ENCODE data around the gene VMO1.

Gene VMO1

DNA sequence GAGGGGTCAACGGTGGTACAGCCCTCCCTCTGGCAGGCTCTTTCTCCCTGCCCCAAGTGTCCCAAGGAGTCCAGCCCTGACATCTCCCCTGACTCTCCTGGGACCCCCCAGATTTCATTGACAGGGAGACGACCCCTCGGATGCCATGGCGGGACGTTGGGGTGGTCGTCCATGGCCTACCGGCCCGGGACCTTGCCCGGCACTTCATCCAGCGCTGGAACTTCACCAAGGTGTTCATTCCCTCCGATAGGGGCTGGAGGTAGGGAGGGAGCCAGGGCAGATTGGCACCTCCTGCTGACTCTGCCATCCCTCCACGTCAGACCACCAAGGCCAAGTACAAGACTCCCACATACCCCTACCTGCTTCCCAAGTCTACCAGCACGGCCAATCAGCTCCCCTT lies 30.7 kb upstream of the VMO1 start:
- no peak overlapping the region for H3K9ac ChIP-seq
- no peaks in the 10 kb centered on the region for H3K27me3 ChIP-seq (ENCODE audit: insufficient read depth, low read depth)
- H3K79me2 ChIP-seq (ENCODE audit: insufficient read depth, low read depth), result no peaks in the 10 kb centered on the region
- no peaks in the 10 kb centered on the region for H3K36me3 ChIP-seq (ENCODE audit: insufficient read depth)
- no peak overlapping the region for H2AFZ ChIP-seq (ENCODE audit: low read depth)
- H3K4me1 ChIP-seq (ENCODE audit: low read depth, poor library complexity, severe bottlenecking), result no peaks in the 10 kb centered on the region
- no peak overlapping the region for H3K27ac ChIP-seq
- no peak overlapping the region for H3K4me3 ChIP-seq (IDR thresholded peaks at IDR 0.05; ENCODE audit: insufficient read depth, low read depth, low read length)
- TF ChIP-seq, protein P1, sequence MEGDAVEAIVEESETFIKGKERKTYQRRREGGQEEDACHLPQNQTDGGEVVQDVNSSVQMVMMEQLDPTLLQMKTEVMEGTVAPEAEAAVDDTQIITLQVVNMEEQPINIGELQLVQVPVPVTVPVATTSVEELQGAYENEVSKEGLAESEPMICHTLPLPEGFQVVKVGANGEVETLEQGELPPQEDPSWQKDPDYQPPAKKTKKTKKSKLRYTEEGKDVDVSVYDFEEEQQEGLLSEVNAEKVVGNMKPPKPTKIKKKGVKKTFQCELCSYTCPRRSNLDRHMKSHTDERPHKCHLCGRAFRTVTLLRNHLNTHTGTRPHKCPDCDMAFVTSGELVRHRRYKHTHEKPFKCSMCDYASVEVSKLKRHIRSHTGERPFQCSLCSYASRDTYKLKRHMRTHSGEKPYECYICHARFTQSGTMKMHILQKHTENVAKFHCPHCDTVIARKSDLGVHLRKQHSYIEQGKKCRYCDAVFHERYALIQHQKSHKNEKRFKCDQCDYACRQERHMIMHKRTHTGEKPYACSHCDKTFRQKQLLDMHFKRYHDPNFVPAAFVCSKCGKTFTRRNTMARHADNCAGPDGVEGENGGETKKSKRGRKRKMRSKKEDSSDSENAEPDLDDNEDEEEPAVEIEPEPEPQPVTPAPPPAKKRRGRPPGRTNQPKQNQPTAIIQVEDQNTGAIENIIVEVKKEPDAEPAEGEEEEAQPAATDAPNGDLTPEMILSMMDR (conservative IDR thresholded peaks at IDR 0.05; ENCODE audit: low read depth, low read length), result no peak
- no peak overlapping the region for H3K4me2 ChIP-seq
- no peaks in the 10 kb centered on the region for H4K20me1 ChIP-seq (ENCODE audit: insufficient read depth)

DNA sequence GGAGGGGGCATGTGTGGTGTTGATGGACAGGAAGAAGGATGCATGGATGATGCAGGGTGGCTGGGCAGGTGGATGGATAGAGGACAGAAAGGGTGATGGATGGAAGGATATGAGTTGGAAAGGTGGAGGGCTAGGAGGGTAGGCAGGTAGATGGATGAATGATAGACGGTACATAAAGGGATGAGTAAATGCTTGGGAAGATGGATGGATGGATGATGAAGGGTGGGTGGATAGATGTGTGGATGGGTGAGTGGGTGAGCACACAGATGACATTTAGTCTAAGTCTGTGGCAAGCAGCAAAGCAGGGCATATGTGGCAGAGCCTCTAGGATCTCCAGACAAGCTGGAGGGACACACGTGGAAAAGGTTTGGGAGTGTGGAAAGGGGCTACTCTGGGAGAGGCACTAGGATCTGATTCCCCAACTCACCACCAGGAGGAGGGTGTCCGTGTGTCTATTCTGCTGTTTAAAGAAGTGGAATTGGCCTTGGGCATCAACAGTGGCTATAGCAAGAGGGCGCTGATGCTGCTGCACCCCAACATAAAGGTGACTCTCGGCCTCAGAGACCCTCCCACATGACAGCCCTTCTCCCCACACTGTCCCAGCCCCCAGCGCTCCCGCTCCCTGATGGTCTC lies 29.0 kb upstream of the VMO1 start:
- Histone ChIP-seq H2AFZ (ENCODE audit: low read depth) (no peak overlapping the region), H3K27me3 (ENCODE audit: insufficient read depth, low read depth) (no peaks in the 10 kb centered on the region), H3K9ac (no peak overlapping the region), H3K27ac (no peak overlapping the region), H3K79me2 (ENCODE audit: insufficient read depth, low read depth) (no peaks in the 10 kb centered on the region), H3K4me3 (IDR thresholded peaks at IDR 0.05; ENCODE audit: insufficient read depth, low read depth, low read length) (no peak overlapping the region), H3K4me2 (no peak overlapping the region), H4K20me1 (ENCODE audit: insufficient read depth) (no peaks in the 10 kb centered on the region), H3K4me1 (ENCODE audit: low read depth, poor library complexity, severe bottlenecking) (no peaks in the 10 kb centered on the region), H3K36me3 (ENCODE audit: insufficient read depth) (no peaks in the 10 kb centered on the region)
- TF ChIP-seq, protein P1 (conservative IDR thresholded peaks at IDR 0.05; ENCODE audit: low read depth, low read length), result no peak

DNA sequence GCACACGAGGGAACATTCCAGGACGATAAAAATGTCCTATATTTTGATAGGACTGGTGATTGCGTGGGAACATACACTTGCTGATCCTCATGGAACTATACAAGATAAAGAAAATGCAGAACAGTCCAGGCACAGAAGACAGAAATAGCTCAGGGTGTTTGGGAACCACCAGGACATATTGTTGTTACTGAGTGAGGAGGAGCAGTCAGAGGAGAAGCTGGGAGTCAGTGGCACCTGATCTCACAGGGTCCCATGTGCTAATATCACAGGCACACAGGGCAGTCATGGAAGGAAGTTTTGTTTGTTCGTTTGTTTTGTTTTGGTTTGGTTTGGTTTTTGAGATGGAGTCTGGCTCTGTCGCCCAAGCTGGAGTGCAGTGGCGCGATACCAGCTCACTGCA lies 26.5 kb upstream of the VMO1 start:
- TF ChIP-seq, protein P1 (conservative IDR thresholded peaks at IDR 0.05; ENCODE audit: low read depth, low read length), result no peak
- Histone ChIP-seq H3K36me3 (ENCODE audit: insufficient read depth) (no peaks in the 10 kb centered on the region), H4K20me1 (ENCODE audit: insufficient read depth) (no peaks in the 10 kb centered on the region), H3K27me3 (ENCODE audit: insufficient read depth, low read depth) (no peaks in the 10 kb centered on the region), H3K4me3 (IDR thresholded peaks at IDR 0.05; ENCODE audit: insufficient read depth, low read depth, low read length) (no peak overlapping the region), H2AFZ (ENCODE audit: low read depth) (no peak overlapping the region), H3K4me1 (ENCODE audit: low read depth, poor library complexity, severe bottlenecking) (no peaks in the 10 kb centered on the region), H3K79me2 (ENCODE audit: insufficient read depth, low read depth) (no peaks in the 10 kb centered on the region), H3K4me2 (no peak overlapping the region), H3K9ac (no peak overlapping the region), H3K27ac (no peak overlapping the region)

DNA sequence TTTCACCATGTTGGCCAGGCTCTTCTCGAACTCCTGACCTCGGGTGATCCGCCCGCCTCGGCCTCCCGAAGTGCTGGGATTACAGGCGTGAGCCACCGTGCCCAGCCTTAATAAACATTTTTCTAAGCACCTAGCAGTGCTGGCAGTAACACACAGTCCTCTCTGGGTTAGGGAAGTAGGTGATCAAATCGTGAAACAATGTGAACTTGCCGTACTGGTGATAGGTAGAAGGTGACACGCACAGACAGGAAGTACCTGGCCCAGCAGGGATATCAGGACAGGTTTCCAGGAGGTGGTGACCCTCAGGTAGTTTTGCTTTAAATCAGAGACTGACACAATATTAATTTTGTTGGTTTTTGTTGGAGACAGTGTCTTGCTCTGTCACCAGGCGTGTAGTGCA lies 25.3 kb upstream of the VMO1 start:
- no peaks in the 10 kb centered on the region for H3K36me3 ChIP-seq (ENCODE audit: insufficient read depth)
- H4K20me1 ChIP-seq (ENCODE audit: insufficient read depth), result no peaks in the 10 kb centered on the region
- H3K27me3 ChIP-seq (ENCODE audit: insufficient read depth, low read depth), result no peaks in the 10 kb centered on the region
- H3K9ac ChIP-seq, result no peak overlapping the region
- H3K4me3 ChIP-seq (IDR thresholded peaks at IDR 0.05; ENCODE audit: insufficient read depth, low read depth, low read length), result no peak overlapping the region
- no peak overlapping the region for H2AFZ ChIP-seq (ENCODE audit: low read depth)
- H3K4me2 ChIP-seq, result no peak overlapping the region
- no peak overlapping the region for H3K27ac ChIP-seq
- H3K4me1 ChIP-seq (ENCODE audit: low read depth, poor library complexity, severe bottlenecking), result no peaks in the 10 kb centered on the region
- H3K79me2 ChIP-seq (ENCODE audit: insufficient read depth, low read depth), result no peaks in the 10 kb centered on the region
- TF ChIP-seq, protein P1 (conservative IDR thresholded peaks at IDR 0.05; ENCODE audit: low read depth, low read length), result no peak
